BLaER1 treated with 17β-estradiol and CSF1 and Interleukin-3, amounts not matched to agents 10 nM and 100 nM (cell line): Measurements from ENCODE around the gene PRRT1B.
A peak's percentile ranks its signal among the peaks of the same experiment; 100 is the strongest.
"Not testable (repeated sequence)": the region's sequence is repeated elsewhere in the genome, so short reads cannot be mapped to it uniquely, and the experiment has no call there.

Experiments
- H3K27ac ChIP-seq, 11 experiments: shearing (Covaris generic); formaldehyde crosslinking; 2 replicates each; pipeline ENCODE4 v1.8.1; 2022
- H3K27me3 ChIP-seq, 11 experiments: shearing (Covaris generic); formaldehyde crosslinking; 2 replicates each; pipeline ENCODE4 v1.8.1; 2022
- H3K36me3 ChIP-seq, 11 experiments: shearing (Covaris generic); formaldehyde crosslinking; 2 replicates each; pipeline ENCODE4 v1.8.1; 2022
- H3K4me1 ChIP-seq, 10 experiments: shearing (Covaris generic); formaldehyde crosslinking; 2 replicates each; pipeline ENCODE4 v1.8.1; 2022
- H3K4me2 ChIP-seq, 11 experiments: shearing (Covaris generic); formaldehyde crosslinking; 2 replicates each; pipeline ENCODE4 v1.8.1; 2022
- H3K4me3 ChIP-seq, 10 experiments: shearing (Covaris generic); formaldehyde crosslinking; 2 replicates each; pipeline ENCODE4 v1.8.1; 2022
- H3K9ac ChIP-seq, 11 experiments: shearing (Covaris generic); formaldehyde crosslinking; 2 replicates each; pipeline ENCODE4 v1.8.1; 2022
- H3K9me3 ChIP-seq, 11 experiments: shearing (Covaris generic); formaldehyde crosslinking; replicated peaks in 1 of 11; 2 replicates each; pipeline ENCODE4 v1.8.1; 2022
- H4K20me1 ChIP-seq, 11 experiments: shearing (Covaris generic); formaldehyde crosslinking; 2 replicates each; pipeline ENCODE4 v1.8.1; 2022
- Cebpa-rat ChIP-seq, 11 experiments: shearing (Covaris generic); IDR thresholded peaks; 2 replicates each; pipeline ENCODE4 v1.8.1; 2022

The PRRT1B gene

DNA sequence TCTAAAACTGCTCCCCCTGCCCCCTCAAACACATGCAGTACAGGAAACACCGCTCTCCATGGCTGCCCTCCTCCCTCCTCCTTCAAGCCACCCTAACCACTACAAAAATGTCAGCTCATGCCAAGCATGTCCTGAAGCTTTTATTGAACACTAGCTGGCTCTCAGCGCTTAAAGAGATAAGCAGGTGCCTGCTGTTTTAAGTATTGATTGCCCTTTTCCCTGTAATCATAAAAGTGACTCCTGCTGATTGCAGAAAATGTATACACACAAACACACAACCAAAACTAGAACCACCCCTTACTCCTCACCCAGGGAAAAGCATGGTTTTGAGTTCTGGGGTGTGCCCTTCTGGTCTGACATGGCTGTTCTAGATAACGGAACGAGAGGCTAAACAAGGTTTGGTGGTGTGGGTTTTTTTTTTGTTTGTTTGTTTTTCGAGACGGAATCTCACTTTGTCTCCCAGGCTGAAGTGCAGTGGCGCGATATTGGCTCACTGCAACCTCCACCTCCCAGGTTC is 10.5 kb upstream of the PRRT1B start:
- Histone ChIP-seq H3K27me3 (no peaks in the 10 kb centered on the region), H3K9me3 (peaks cover 0 to 7% (median 7%) of the 10 kb centered on the region in 11 experiments; a peak in 10 of 22 replicates), H4K20me1 (peaks cover 0 to 8% (median 4%) of the 10 kb centered on the region in 11 experiments; a peak in 8 of 22 replicates), H3K9ac (peak overlapping the region in 4 of 11 experiments; percentile 16 to 32 (median 22); a peak in 5 of 22 replicates), H3K27ac (no peak overlapping the region; a peak in 1 of 22 replicates), H3K36me3 (peaks cover 0 to 4% (median 2%) of the 10 kb centered on the region in 11 experiments; a peak in 12 of 22 replicates), H3K4me2 (peak overlapping the region; percentile 59 to 86 (median 80)), H3K4me3 (no peak overlapping the region; a peak in 1 of 20 replicates), H3K4me1 (peaks cover 20 to 59% (median 45%) of the 10 kb centered on the region in 10 experiments)
- no peak for TF ChIP-seq Cebpa-rat (IDR thresholded peaks at IDR 0.05)

DNA sequence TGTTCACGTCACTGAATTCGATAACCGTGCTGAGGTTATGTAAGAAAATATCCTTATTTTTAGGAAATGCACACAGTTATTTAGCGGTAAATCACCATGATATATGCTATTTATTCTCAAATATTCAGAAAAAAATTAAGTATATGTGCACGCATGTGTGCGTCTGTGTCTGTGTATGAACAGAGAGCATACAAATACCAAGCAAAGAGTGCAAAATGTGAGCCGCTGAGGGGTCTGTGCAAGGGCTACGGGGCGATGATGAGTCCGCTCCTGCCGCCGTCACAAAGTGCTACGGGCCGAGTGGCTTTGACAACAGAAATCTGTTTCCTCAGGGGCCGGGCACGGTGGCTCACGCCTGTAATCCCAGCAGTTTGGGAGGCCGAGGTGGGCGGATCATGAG is 7.4 kb upstream of the PRRT1B start:
- TF ChIP-seq Cebpa-rat (IDR thresholded peaks at IDR 0.05) = no peak
- Histone ChIP-seq H3K27ac (no peak overlapping the region), H3K4me1 (peaks cover 13 to 42% (median 32%) of the 10 kb centered on the region in 10 experiments), H3K9ac (no peak overlapping the region), H3K36me3 (no peaks in the 10 kb centered on the region), H4K20me1 (no peaks in the 10 kb centered on the region), H3K9me3 (peaks cover 9 to 21% (median 17%) of the 10 kb centered on the region in 11 experiments), H3K4me2 (no peak overlapping the region), H3K4me3 (no peak overlapping the region), H3K27me3 (no peaks in the 10 kb centered on the region)

DNA sequence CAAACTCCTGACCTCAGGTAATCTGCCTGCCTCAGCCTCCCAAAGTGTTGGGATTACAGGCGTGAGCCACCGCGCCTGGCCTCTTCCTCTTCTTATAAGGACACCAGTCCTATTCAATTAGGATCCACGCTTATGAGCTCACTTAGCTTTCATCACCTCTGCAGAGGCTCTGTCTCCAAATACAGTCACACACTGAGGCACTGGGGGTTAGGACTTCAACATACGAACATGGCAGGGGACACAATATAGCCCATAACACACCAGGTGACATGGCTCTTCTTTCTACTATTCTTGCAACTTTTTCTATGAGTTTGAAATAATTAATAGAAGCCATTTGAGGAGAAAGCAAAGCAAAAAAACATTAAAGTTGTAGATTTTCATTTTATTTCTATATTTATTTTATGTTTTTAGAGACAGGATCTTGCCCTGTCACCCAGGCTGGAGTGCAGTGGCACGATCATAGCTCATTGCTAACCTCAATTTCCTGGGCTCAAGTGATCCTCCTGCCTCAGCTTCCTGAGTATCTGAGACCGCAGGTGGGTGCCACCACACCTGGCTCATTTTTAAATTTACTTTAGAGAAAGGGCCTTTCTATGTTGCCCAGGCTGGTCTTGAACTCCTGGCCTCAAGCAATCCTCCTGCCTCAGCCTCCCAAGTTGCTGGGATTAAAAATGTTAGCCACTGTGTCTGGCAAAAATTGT is 6.0 kb upstream of the PRRT1B start:
- H3K4me1 ChIP-seq = peaks cover 10 to 28% (median 23%) of the 10 kb centered on the region in 10 experiments
- H3K27ac ChIP-seq = no peak overlapping the region
- peaks cover 23 to 35% (median 31%) of the 10 kb centered on the region in 11 experiments for H3K9me3 ChIP-seq

DNA sequence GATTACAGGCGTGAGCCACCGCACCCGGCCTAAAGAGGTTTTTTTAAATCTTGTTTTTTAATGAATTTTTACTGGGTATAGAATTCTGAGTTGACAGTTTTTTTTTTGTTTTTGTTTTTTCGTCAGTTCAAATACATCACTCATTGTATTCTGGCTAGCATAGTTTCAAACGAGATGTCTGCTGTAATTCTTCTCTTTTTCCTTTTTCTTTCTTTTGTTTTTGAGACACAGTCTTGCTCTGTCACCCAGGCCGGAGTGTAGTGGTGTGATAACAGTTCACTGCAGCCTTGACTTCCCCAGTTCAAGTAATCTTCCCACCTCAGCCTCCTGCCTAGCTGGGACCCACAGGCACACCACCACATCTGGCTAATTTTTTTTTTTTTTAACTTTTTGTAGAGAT is 2.2 kb upstream of the PRRT1B start:
- no peak overlapping the region for H3K27ac ChIP-seq
- H3K27me3 ChIP-seq = peaks cover 31 to 42% (median 39%) of the 10 kb centered on the region in 11 experiments
- H3K4me2 ChIP-seq = no peak overlapping the region
- no peaks in the 10 kb centered on the region for H4K20me1 ChIP-seq
- TF ChIP-seq Cebpa-rat (IDR thresholded peaks at IDR 0.05) = no peak
- 0 out of 20 replicates have a peak overlapping the region, but pooled peaks of 1 of the 10 experiments have one; percentile 10 for H3K4me3 ChIP-seq
- H3K4me1 ChIP-seq = peaks cover 0 to 11% (median 9%) of the 10 kb centered on the region in 10 experiments; a peak in 12 of 20 replicates
- H3K9ac ChIP-seq = no peak overlapping the region
- peaks cover 43 to 58% (median 52%) of the 10 kb centered on the region in 11 experiments for H3K9me3 ChIP-seq
- H3K36me3 ChIP-seq = peaks cover 0 to 8% (median 0%) of the 10 kb centered on the region in 11 experiments; a peak in 2 of 22 replicates

More for the DNA sequence above, 6.0 kb upstream of the PRRT1B start:
- H3K36me3 ChIP-seq = peaks cover 0 to 8% (median 0%) of the 10 kb centered on the region in 11 experiments; a peak in 2 of 22 replicates
- peaks cover 0 to 5% (median under 1%) of the 10 kb centered on the region in 11 experiments; a peak in 6 of 22 replicates for H3K27me3 ChIP-seq
- no peak overlapping the region for H3K9ac ChIP-seq
- H3K4me2 ChIP-seq = peak overlapping the region in 7 of 11 experiments; percentile 9 to 52 (median 35); a peak in 10 of 22 replicates
- no peak overlapping the region for H3K4me3 ChIP-seq
- TF ChIP-seq Cebpa-rat (IDR thresholded peaks at IDR 0.05) = no peak
- no peaks in the 10 kb centered on the region for H4K20me1 ChIP-seq

DNA sequence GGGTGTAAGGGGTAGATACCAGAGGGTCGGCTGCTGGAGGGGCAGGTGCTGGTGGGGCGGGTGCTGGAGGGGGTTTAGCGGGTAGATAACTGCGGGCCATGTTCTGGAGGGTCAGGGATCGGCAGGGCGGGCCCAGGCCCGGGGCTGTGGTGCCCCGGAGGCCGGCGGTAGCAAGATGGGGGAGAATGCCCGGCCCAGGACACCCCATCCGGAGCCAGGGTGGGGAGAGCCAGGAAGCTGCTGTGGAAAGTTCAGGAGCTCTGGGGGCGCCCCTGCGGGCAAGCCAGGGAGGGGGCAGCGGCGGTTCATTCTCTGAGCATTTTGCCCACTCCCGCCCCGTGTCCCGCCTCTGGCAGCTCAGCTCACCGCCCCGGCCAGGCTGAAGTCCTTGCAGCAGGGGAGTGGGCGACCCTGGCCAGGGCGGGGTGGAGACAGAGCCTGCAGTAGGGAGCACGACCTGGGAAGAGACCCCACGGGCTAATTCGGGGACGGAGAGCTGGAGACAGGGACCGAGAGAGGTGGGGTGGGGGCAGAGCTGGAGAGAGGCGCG is 538 bp downstream of the PRRT1B start:
- H3K36me3 ChIP-seq = peaks cover 0 to 8% (median 0%) of the 10 kb centered on the region in 11 experiments; a peak in 2 of 22 replicates
- no peak for TF ChIP-seq Cebpa-rat (IDR thresholded peaks at IDR 0.05)
- H3K9ac ChIP-seq = no peak overlapping the region
- peaks cover 35 to 55% (median 46%) of the 10 kb centered on the region in 11 experiments for H3K27me3 ChIP-seq
- H3K27ac ChIP-seq = no peak overlapping the region
- H3K4me3 ChIP-seq = no peak overlapping the region; a peak in 1 of 20 replicates
- no peak overlapping the region for H3K4me2 ChIP-seq
- H3K9me3 ChIP-seq = peaks cover 43 to 66% (median 58%) of the 10 kb centered on the region in 11 experiments
- no peaks in the 10 kb centered on the region for H4K20me1 ChIP-seq
- no peaks in the 10 kb centered on the region for H3K4me1 ChIP-seq

DNA sequence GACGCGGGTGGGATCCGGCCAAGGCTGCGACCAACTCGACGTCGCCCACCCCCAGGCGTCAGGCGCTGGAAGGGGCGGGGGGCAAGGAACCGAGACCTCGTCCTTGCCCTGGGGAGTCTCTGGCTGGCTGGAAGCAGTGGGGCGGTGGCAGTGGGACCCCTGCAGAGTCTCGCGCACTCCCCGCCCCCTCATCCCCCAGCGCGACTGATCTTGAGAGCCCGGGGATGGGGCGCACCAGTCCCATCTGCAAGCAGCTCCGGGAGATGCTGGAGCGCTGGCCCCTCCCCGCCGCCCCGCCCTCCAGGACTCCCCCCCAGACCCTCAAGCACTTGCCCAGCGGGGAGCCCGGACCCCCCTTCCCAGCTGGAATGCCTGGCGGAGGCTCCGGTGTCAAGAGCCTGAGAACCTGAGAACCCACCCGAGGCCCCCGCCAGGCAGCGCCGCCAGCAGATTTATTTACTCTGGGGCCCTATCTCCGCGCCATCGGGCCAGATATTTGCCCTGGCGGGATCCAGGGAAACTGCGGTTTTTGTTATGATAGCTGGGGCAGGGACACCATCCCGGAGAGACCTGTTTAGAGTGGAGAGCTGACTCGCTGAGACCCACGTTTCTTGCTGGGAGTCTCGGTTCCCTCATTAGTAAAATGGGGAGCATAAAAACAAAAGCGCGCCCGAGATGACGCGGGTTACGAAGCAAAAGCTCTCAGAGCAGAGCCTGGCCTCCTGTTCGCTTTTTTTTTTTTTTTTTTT is 1.2 kb downstream of the PRRT1B start:
- no peaks in the 10 kb centered on the region for H3K4me1 ChIP-seq
- H3K9me3 ChIP-seq = peaks cover 43 to 66% (median 58%) of the 10 kb centered on the region in 11 experiments
- H3K27ac ChIP-seq = no peak overlapping the region
- H3K36me3 ChIP-seq = peaks cover 0 to 8% (median 0%) of the 10 kb centered on the region in 11 experiments; a peak in 2 of 22 replicates
- no peak overlapping the region; a peak in 1 of 20 replicates for H3K4me3 ChIP-seq
- H3K9ac ChIP-seq = no peak overlapping the region
- no peak overlapping the region for H3K4me2 ChIP-seq
- H4K20me1 ChIP-seq = no peaks in the 10 kb centered on the region
- H3K27me3 ChIP-seq = peaks cover 35 to 55% (median 46%) of the 10 kb centered on the region in 11 experiments
- no peak for TF ChIP-seq Cebpa-rat (IDR thresholded peaks at IDR 0.05)

DNA sequence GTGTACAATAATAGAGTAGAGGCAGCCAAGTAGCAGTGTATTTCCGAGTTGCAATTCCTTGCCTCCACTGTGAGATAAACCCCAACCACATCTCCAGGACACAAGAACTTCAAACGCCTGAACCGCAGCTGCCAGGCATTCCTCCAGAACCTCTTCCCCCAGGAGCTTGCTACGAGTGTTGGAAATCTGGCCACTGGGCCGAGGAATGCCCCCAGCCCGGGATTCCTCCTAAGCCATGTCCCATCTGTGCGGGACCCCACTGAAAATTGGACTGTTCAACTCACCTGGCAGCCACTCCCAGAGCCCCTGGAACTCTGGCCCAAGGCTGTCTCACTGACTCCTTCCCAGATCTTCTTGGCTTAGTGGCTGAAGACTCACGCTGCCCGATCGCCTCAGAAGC is 3.9 kb downstream of the PRRT1B start:
- not testable (repeated sequence) for H3K36me3 ChIP-seq, H3K9ac ChIP-seq, H3K4me2 ChIP-seq, H3K27ac ChIP-seq, H3K4me3 ChIP-seq, H3K4me1 ChIP-seq, H4K20me1 ChIP-seq
- peaks cover 35 to 52% (median 46%) of the 10 kb centered on the region in 11 experiments for H3K27me3 ChIP-seq
- H3K9me3 ChIP-seq = peaks cover 22 to 44% (median 32%) of the 10 kb centered on the region in 11 experiments

DNA sequence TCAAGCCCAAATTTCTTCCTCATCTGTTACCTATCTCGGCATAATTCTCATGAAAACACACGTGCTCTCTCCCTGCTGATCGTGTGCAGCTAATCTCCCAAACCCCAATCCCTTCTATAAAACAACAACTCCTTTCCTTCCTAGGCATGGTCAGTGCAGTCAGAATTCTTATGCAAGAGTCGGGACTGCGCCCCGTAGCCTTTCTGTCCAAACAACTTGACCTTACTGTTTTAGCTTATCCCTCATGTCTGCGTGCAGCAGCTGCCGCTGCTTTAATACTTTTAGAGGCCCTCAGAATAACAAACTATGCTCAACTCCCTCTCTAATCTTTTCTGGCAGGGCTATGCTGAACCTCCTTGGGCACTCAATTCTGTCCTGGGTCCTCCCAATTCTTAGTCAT is 5.1 kb downstream of the PRRT1B start:
- H3K27me3 ChIP-seq = peaks cover 27 to 39% (median 34%) of the 10 kb centered on the region in 11 experiments
- not testable (repeated sequence) for H3K9ac ChIP-seq, H4K20me1 ChIP-seq, H3K4me1 ChIP-seq, H3K36me3 ChIP-seq, H3K4me3 ChIP-seq, H3K4me2 ChIP-seq, H3K27ac ChIP-seq
- H3K9me3 ChIP-seq = peaks cover 9 to 38% (median 20%) of the 10 kb centered on the region in 11 experiments
